LNCaP clone FGC (cell line): ENCODE results near the gene IYD.

Experiments
- DNase-seq: peaks from one replicate; pipeline ENCODE4 v3.0.0-alpha.2; 2011; ENCODE audit warnings: low read depth
- H3K4me3 ChIP-seq: 2 replicates; pipeline ENCODE4 v1.5.1; 2011; ENCODE audit warnings: mild to moderate bottlenecking, low read depth, low read length, control low read depth
- TF ChIP-seq, protein P1 (sequence below): IDR thresholded peaks from 2 replicates; pipeline ENCODE4 v1.5.1; 2012; ENCODE audit warnings: mild to moderate bottlenecking; ENCODE audit not compliant: control insufficient read depth, insufficient read depth; ENCODE audit errors: extremely low read depth

The IYD gene

DNA sequence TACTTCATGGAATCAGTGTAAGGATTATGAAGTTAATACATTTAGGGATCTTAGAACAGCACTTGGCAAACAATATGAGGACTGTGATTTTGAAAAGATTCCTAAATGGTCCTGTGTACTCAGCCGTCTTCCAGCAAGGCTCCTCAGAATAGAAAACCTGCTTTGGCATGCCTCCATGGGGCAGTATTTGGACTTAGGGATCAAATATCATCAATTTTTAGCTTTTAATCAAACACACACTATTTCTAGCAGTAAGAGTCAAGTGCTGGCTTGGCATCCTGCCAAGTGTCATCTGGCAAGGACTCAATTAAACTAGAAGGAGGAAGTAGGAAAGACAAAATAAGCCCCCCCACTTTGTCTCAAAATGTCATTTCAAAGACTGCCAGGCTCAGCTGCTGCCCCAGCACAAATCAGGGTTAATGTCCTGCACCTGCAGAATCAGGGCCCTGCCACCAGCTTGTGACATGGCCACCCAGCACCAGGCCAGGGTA is 40.8 kb downstream of the IYD start:
- no peak overlapping the region for H3K4me3 ChIP-seq
- TF ChIP-seq, protein P1, sequence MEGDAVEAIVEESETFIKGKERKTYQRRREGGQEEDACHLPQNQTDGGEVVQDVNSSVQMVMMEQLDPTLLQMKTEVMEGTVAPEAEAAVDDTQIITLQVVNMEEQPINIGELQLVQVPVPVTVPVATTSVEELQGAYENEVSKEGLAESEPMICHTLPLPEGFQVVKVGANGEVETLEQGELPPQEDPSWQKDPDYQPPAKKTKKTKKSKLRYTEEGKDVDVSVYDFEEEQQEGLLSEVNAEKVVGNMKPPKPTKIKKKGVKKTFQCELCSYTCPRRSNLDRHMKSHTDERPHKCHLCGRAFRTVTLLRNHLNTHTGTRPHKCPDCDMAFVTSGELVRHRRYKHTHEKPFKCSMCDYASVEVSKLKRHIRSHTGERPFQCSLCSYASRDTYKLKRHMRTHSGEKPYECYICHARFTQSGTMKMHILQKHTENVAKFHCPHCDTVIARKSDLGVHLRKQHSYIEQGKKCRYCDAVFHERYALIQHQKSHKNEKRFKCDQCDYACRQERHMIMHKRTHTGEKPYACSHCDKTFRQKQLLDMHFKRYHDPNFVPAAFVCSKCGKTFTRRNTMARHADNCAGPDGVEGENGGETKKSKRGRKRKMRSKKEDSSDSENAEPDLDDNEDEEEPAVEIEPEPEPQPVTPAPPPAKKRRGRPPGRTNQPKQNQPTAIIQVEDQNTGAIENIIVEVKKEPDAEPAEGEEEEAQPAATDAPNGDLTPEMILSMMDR: no peak
- DNase-seq: no peak

DNA sequence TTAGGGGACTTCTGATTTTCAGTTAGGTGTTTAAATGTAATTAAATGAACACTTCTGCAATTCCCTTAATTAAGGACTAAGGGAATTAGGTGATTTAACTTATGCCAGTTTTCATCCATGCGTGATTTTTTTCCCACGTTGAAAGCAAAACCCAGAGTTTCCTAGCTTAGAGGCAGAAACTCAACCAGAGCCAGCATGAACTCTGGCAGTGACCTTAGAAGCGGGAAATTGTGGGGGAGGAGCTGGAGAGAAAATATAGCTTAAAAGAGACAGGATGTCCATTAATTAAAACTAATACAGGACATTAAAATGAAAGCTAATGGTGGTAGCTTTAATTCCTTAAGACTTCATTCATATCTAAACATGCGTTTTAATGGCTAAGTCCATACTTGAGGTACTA is 41.6 kb downstream of the IYD start:
- DNase-seq: no peak
- no peak overlapping the region for H3K4me3 ChIP-seq
- TF ChIP-seq, protein P1: no peak

DNA sequence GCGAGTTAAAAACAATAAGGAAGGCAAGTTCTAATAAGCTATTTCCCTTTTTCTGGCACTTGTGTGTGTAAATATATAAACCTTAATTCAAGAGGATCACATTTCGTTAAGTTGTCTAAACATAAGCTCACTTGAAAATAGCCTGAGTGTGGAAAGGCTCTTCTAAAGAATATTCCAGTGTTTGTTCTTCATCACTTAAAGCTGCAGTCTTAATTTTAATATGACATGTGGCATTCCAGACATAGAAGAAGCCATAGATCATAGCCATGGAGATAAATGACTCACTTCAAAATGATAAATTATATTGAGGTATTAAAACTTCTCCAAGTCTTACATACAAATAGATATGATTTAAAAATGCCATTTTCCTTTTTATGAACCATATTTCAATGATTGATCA is 42.1 kb downstream of the IYD start:
- TF ChIP-seq, protein P1: no peak
- H3K4me3 ChIP-seq: no peak overlapping the region
- DNase-seq: no peak

DNA sequence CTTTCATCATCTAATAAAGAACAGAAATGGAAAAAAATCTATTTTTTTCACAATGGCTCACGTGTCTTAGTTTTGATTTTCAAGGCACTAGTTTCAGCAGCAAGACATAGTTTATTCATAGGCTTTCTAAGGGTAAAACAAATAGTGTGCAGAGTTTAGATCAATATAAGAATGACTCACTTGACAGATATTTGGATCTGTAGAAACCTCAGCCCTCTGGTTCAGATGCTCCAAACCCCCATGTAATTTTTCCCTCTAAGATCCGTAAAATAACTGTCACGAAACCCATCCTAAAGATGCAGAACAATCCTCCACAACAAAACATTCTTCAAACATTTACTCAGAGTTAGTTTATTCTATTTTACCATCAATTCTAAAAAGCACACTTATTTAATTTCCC is 43.4 kb downstream of the IYD start:
- no peak for DNase-seq
- TF ChIP-seq, protein P1: no peak
- H3K4me3 ChIP-seq: no peak overlapping the region

DNA sequence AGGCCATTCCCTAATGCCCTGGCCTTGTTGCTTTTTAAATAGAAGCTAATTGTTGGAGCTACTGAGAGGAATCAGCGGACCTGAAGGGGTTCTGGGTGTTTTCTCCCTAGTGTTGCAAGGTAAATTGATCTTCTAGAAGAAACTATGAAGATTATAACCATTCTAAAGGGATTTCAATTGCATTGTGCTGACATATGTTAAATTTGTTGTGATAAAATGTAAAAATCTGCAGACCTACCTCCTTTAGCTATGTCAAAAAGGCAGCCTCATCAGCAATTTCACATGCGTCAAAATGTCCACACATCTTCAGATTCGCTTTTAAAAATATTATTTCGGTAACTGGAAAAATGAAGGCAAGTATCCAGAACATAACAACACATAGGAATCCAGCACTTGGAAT is 44.4 kb downstream of the IYD start:
- no peak for DNase-seq
- no peak overlapping the region for H3K4me3 ChIP-seq
- TF ChIP-seq, protein P1: no peak

DNA sequence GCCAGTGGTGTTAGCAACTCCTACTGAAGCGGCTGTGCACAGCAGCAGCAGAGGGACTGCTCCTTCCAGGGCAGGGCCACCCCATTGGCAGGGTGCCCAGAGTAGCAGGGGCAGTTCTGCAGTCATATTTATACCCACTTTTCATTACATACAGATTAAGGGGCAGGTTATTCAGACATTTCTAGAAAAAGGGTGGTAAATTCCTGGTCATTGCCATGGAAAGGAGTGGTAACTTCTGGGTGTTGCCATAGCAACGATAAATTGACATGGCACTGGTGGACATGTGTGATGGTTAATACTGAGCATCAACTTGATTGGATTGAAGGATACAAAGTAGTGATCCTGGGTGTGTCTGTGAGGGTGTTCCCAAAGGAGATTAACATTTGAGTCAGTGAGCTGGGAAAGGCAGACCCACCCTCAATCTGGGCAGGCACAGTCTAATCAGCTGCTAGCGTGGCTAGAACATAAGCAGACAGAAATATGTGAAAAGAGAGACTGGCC is 45.0 kb downstream of the IYD start:
- no peak for DNase-seq
- H3K4me3 ChIP-seq: no peak overlapping the region
- TF ChIP-seq, protein P1: no peak

DNA sequence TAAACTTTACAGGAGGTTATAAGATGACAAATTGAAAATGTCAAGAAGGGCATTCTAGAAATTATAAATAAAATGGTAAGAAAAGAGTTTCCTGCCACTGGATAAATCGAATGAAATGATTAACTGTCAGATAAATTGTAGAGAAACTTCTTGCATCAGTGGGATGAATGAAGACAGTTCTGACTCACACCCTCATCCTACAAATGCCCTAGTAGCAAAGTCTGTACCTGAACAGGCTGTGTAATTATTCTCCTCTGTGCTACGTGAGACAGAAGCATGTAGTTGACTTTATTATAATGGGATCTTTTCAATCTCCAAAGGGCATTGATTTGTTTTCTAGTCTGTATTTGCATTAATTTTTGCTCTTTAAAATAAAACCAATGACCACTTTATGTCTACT is 47.3 kb downstream of the IYD start:
- DNase-seq: no peak
- TF ChIP-seq, protein P1: no peak
- no peak overlapping the region for H3K4me3 ChIP-seq
